Measurements from ENCODE around the gene TRIM41. TPM values are rescaled to one million over a fixed set of nuclear protein-coding genes. Genes with fewer than 3 reads are reported as not detected.
"Not testable (repeated sequence)": the region's sequence is repeated elsewhere in the genome, so short reads cannot be mapped to it uniquely, and the experiment has no call there.

Gene TRIM41
- total RNA-seq, 1 donor from 2014 or later, result 31.2 TPM

- H3K9me3 Mint-ChIP-seq, result no peaks in the 10 kb centered on the region
- peaks cover 6% of the 10 kb centered on the region for H3K36me3 Mint-ChIP-seq
- H3K27me3 Mint-ChIP-seq, result no peaks in the 10 kb centered on the region
- DNase-seq (ENCODE audit: extremely low spot score, unreplicated experiment), result no peak
- H3K4me3 Mint-ChIP-seq, result peak overlapping the region; percentile 70
- no peak for TF ChIP-seq CTCF (conservative IDR thresholded peaks at IDR 0.05)
- H3K27ac Mint-ChIP-seq, result no peak overlapping the region
- H3K4me1 Mint-ChIP-seq (ENCODE audit: unreplicated experiment), result peaks cover 26% of the 10 kb centered on the region
Measured at GRCh38 chr5:181265092-181265671, 42.1 kb downstream of the TRIM41 start.

- not testable (repeated sequence) for H3K27me3 Mint-ChIP-seq; H3K9me3 Mint-ChIP-seq; H3K36me3 Mint-ChIP-seq; DNase-seq (ENCODE audit: extremely low spot score, unreplicated experiment)
- Mint-ChIP-seq H3K4me3 (peak overlapping the region; percentile 62), H3K4me1 (ENCODE audit: unreplicated experiment) (peaks cover 21% of the 10 kb centered on the region), H3K27ac (peak overlapping the region; percentile 79)
Measured at GRCh38 chr5:181267291-181267904, 44.3 kb downstream of the TRIM41 start.

- not testable (repeated sequence) for H3K9me3 Mint-ChIP-seq; DNase-seq (ENCODE audit: extremely low spot score, unreplicated experiment); H3K36me3 Mint-ChIP-seq; H3K4me3 Mint-ChIP-seq; H3K27me3 Mint-ChIP-seq
- Mint-ChIP-seq H3K4me1 (ENCODE audit: unreplicated experiment) (peaks cover 21% of the 10 kb centered on the region), H3K27ac (peak overlapping the region; percentile 79)
Measured at GRCh38 chr5:181267907-181268306, 44.8 kb downstream of the TRIM41 start.

- peaks cover 16% of the 10 kb centered on the region for H3K4me1 Mint-ChIP-seq (ENCODE audit: unreplicated experiment)
- no peak for TF ChIP-seq CTCF (conservative IDR thresholded peaks at IDR 0.05)
- H3K27me3 Mint-ChIP-seq, result no peaks in the 10 kb centered on the region
- no peaks in the 10 kb centered on the region for H3K9me3 Mint-ChIP-seq
- no peak for DNase-seq (ENCODE audit: extremely low spot score, unreplicated experiment)
- H3K4me3 Mint-ChIP-seq, result no peak overlapping the region
- H3K36me3 Mint-ChIP-seq, result no peaks in the 10 kb centered on the region
- no peak overlapping the region for H3K27ac Mint-ChIP-seq
Measured at GRCh38 chr5:181271081-181271480, 48.0 kb downstream of the TRIM41 start.

GRCh38 chr5:181273433-181273744, 50.3 kb downstream of the TRIM41 start:
- H3K27ac Mint-ChIP-seq; H3K4me1 Mint-ChIP-seq (ENCODE audit: unreplicated experiment); H3K36me3 Mint-ChIP-seq; H3K9me3 Mint-ChIP-seq; DNase-seq (ENCODE audit: extremely low spot score, unreplicated experiment); H3K27me3 Mint-ChIP-seq: not testable (repeated sequence)
- TF ChIP-seq CTCF (conservative IDR thresholded peaks at IDR 0.05), result peak; percentile 42
- H3K4me3 Mint-ChIP-seq, result peak overlapping the region; percentile 78

- no peaks in the 10 kb centered on the region for H3K27me3 Mint-ChIP-seq
- H3K4me1 Mint-ChIP-seq (ENCODE audit: unreplicated experiment), result peaks cover 7% of the 10 kb centered on the region
- H3K27ac Mint-ChIP-seq, result no peak overlapping the region
- DNase-seq (ENCODE audit: extremely low spot score, unreplicated experiment), result no peak
- no peak for TF ChIP-seq CTCF (conservative IDR thresholded peaks at IDR 0.05)
- no peak overlapping the region for H3K4me3 Mint-ChIP-seq
- H3K9me3 Mint-ChIP-seq, result no peaks in the 10 kb centered on the region
- H3K36me3 Mint-ChIP-seq, result no peaks in the 10 kb centered on the region
Measured at GRCh38 chr5:181280251-181280762, 57.2 kb downstream of the TRIM41 start.

All from type B pancreatic cell (in vitro differentiated cells).